Measurements from ENCODE around the gene CKLF. TPM values are rescaled to one million over a fixed set of nuclear protein-coding genes. Genes with fewer than 3 reads are reported as not detected.
"Not testable (repeated sequence)": the region's sequence is repeated elsewhere in the genome, so short reads cannot be mapped to it uniquely, and the experiment has no call there.

Gene CKLF
- total RNA-seq, 1 donor from 2014 or later: 37.0 TPM

- no peak for DNase-seq
Measured at GRCh38 chr16:66569131-66569530, 16.8 kb downstream of the CKLF start.

GRCh38 chr16:66569827-66570405 lies 17.5 kb downstream of the CKLF start:
- DNase-seq: no peak

GRCh38 chr16:66572356-66572755 lies 20.0 kb downstream of the CKLF start:
- DNase-seq: no peak

GRCh38 chr16:66574081-66574480 lies 21.7 kb downstream of the CKLF start:
- no peak for DNase-seq

- no peak for DNase-seq
Measured at GRCh38 chr16:66574531-66574930, 22.2 kb downstream of the CKLF start.

- DNase-seq: no peak
Measured at GRCh38 chr16:66575060-66575459, 22.7 kb downstream of the CKLF start.

GRCh38 chr16:66576296-66576695 lies 23.9 kb downstream of the CKLF start:
- no peak for DNase-seq

GRCh38 chr16:66578651-66579531 lies 26.5 kb downstream of the CKLF start, which contains the start of gene CMTM2:
Gene CMTM2 (plus strand): TSS chr16:66579463. CDS start chr16:66579608, 145 bp downstream.
- DNase-seq: no peak

- no peak for DNase-seq
Measured at GRCh38 chr16:66580605-66581209, 28.3 kb downstream of the CKLF start.

GRCh38 chr16:66581246-66581952 lies 29.0 kb downstream of the CKLF start:
- DNase-seq: no peak

GRCh38 chr16:66585481-66586239 lies 33.3 kb downstream of the CKLF start:
- DNase-seq: no peak

- DNase-seq: no peak
Measured at GRCh38 chr16:66587881-66588600, 35.7 kb downstream of the CKLF start.

GRCh38 chr16:66588981-66589713 lies 36.8 kb downstream of the CKLF start:
- no peak for DNase-seq

GRCh38 chr16:66590322-66590721 lies 37.9 kb downstream of the CKLF start:
- no peak for DNase-seq

GRCh38 chr16:66591018-66591417 lies 38.6 kb downstream of the CKLF start:
- no peak for DNase-seq

- no peak for DNase-seq
Measured at GRCh38 chr16:66592241-66592640, 39.9 kb downstream of the CKLF start.

GRCh38 chr16:66592814-66593213 lies 40.4 kb downstream of the CKLF start:
- DNase-seq: no peak

- DNase-seq: no peak
Measured at GRCh38 chr16:66594739-66595138, 42.4 kb downstream of the CKLF start.

GRCh38 chr16:66596559-66596958 lies 44.2 kb downstream of the CKLF start:
- not testable (repeated sequence) for DNase-seq
